ENCODE data around the gene WDR77. TPM values are rescaled to one million over a fixed set of nuclear protein-coding genes. Genes with fewer than 3 reads are reported as not detected.

The WDR77 gene
- total RNA-seq, 1 experiment from 2014 or later: 42.5 TPM

- no peak for TF ChIP-seq ZNF274 (IDR thresholded peaks at IDR 0.05; ENCODE audit: low read depth, low read length)
- no peak for TF ChIP-seq CEBPB (IDR thresholded peaks at IDR 0.05; ENCODE audit: low read depth)
- TF ChIP-seq, protein P1, sequence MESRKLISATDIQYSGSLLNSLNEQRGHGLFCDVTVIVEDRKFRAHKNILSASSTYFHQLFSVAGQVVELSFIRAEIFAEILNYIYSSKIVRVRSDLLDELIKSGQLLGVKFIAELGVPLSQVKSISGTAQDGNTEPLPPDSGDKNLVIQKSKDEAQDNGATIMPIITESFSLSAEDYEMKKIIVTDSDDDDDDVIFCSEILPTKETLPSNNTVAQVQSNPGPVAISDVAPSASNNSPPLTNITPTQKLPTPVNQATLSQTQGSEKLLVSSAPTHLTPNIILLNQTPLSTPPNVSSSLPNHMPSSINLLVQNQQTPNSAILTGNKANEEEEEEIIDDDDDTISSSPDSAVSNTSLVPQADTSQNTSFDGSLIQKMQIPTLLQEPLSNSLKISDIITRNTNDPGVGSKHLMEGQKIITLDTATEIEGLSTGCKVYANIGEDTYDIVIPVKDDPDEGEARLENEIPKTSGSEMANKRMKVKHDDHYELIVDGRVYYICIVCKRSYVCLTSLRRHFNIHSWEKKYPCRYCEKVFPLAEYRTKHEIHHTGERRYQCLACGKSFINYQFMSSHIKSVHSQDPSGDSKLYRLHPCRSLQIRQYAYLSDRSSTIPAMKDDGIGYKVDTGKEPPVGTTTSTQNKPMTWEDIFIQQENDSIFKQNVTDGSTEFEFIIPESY (IDR thresholded peaks at IDR 0.05; ENCODE audit: extremely low read depth, insufficient replicate concordance, low read length): no peak
- no peak for TF ChIP-seq EGR1 (IDR thresholded peaks at IDR 0.05; ENCODE audit: low read depth)
- TF ChIP-seq TCF7L2 (IDR thresholded peaks at IDR 0.05; ENCODE audit: borderline replicate concordance, extremely low read depth, insufficient read depth, insufficient read length): no peak
- TF ChIP-seq ZFX (IDR thresholded peaks at IDR 0.05): no peak
- no peak for TF ChIP-seq EZH2phosphoT487 (IDR thresholded peaks at IDR 0.05; ENCODE audit: borderline replicate concordance)
Observed at GRCh38 chr1:111452581-111452980, 3.5 kb upstream of the WDR77 start (continued).

DNA sequence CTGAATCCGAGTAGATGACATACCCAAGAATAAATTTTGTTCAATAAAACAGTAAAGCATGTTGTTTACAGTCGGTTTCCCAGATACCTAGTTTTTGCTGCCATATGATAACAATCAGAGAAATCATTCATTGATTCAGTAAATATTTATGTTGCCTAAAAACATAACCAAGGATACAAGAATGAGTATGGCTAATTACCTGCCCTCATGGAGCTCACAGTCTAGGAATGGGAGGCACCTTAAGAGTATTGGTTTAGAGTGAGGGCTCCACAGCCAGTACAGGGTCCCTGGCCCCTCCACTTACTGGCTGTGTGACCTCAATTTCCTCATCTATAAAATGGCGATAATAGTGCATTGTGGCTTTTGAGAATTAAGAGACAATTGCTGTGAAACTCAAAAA, 1.1 kb upstream of the WDR77 start:
- RAD21 ChIA-PET (ENCODE audit: low non-redundant PET in 1 of 2, low total read pairs in 2 of 2, uncharacterized antibody in 2 of 2, unreplicated experiment in 2 of 2): no interaction called here
- H3K9me2 ChIP-seq (ENCODE audit: insufficient read depth): no peaks in the 10 kb centered on the region
- intact Hi-C loops (cut with micrococcal nuclease): no loop called here
- peak overlapping the region; percentile 79 for H3K4me2 ChIP-seq (ENCODE audit: low read length)
- H3K4me3 ChIP-seq (replicated peaks in 1 of 2; ENCODE audit: low read depth in 1 of 2, low read length in 2 of 2): peak overlapping the region; percentile 87 to 89
- peak overlapping the region; percentile 81 for H3K9ac ChIP-seq (ENCODE audit: low read length)
- DNase-seq (ENCODE audit: low read depth, low spot score) (no peak), ATAC-seq (no peak)
- BruUV-seq (replicated peaks): no TSS peak
- POLR2A ChIA-PET: no interaction called here
- peaks cover 97% of the 10 kb centered on the region for H3K79me2 ChIP-seq (ENCODE audit: insufficient read depth, low read length)
- H2AFZ ChIP-seq (ENCODE audit: low read depth, low read length, poor library complexity, severe bottlenecking): no peak overlapping the region
- H3K4me1 ChIP-seq (ENCODE audit: control insufficient read depth in 1 of 2, insufficient read depth in 2 of 2, low read length in 2 of 2): peaks cover 15 to 22% of the 10 kb centered on the region in 2 experiments
- no peaks in the 10 kb centered on the region for H3K27me3 ChIP-seq (ENCODE audit: insufficient read depth, low read length)
- peak overlapping the region; percentile 77; the same call in 1 of the 2 replicates for H3K27ac ChIP-seq (ENCODE audit: low read depth, low read length)
- peaks cover 3% of the 10 kb centered on the region; the same call in 1 of the 2 replicates for H4K20me1 ChIP-seq (ENCODE audit: insufficient read depth)
- TF ChIP-seq, protein P2, sequence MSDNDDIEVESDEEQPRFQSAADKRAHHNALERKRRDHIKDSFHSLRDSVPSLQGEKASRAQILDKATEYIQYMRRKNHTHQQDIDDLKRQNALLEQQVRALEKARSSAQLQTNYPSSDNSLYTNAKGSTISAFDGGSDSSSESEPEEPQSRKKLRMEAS (IDR thresholded peaks at IDR 0.05): no peak
- TF ChIP-seq CBX3 (IDR thresholded peaks at IDR 0.05; ENCODE audit: low read depth): 0 out of 2 replicates have a peak, but pooled peaks have one; percentile 30
- CTCF ChIA-PET: no interaction called here
- H3K36me3 ChIP-seq (ENCODE audit: control insufficient read depth in 1 of 2, insufficient read depth in 2 of 2, low read length in 2 of 2): peaks cover 13 to 34% of the 10 kb centered on the region in 2 experiments; a peak in 2 of 4 replicates
- no peaks in the 10 kb centered on the region for H3K9me3 ChIP-seq (ENCODE audit: control insufficient read depth in 1 of 2, insufficient read depth in 1 of 2, low read depth in 1 of 2, low read length in 2 of 2)
